D341Med (cell line): ENCODE results near the gene CREBZF.
"Not testable (repeated sequence)": the region's sequence is repeated elsewhere in the genome, so short reads cannot be mapped to it uniquely, and the experiment has no call there.

Experiments used
- DNase-seq: peaks from one replicate; pipeline ENCODE4 v3.0.0; 2012; ENCODE audit warnings: low spot score

CREBZF gene

GRCh38 chr11:85626496-85626895, 38.4 kb downstream of the CREBZF start:
- DNase-seq = no peak

- no peak for DNase-seq
Measured at GRCh38 chr11:85620256-85620655, 44.7 kb downstream of the CREBZF start.

GRCh38 chr11:85619499-85619898, 45.4 kb downstream of the CREBZF start:
- no peak for DNase-seq

GRCh38 chr11:85611643-85612042, 53.3 kb downstream of the CREBZF start:
- not testable (repeated sequence) for DNase-seq
